ENCODE results near the gene GAL3ST1. TPM values are rescaled to one million over a fixed set of nuclear protein-coding genes. Genes with fewer than 3 reads are reported as not detected.

Gene GAL3ST1
- total and polyA plus RNA-seq, 10 of the 15 experiments (the other 5 are each of a cell fraction or from before 2014, with no cell fraction given): not detected

DNA sequence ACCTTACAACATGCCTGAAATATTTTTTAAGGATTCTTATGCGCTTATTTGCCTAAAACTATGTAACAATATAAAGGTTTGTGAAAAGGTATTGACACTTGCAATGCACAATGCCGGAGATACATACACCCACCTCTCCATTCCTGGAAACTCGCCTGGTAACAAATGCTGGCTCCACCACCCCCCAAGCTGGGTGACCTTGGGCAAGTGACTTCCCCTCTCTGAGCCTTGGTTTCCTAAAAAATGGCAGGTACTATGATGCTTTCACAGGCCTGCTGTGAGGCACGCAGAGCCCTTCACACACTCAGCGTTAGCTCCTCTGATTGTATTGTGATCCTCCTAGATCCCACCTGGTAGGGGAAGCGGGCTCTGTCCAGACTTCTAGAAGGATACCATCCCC lies 2.3 kb downstream of the GAL3ST1 start (continued):
- TF ChIP-seq IKZF2 (IDR thresholded peaks at IDR 0.05) (no peak), IKZF1 (conservative IDR thresholded peaks at IDR 0.05) (no peak), LARP7 (IDR thresholded peaks at IDR 0.05) (no peak)

DNA sequence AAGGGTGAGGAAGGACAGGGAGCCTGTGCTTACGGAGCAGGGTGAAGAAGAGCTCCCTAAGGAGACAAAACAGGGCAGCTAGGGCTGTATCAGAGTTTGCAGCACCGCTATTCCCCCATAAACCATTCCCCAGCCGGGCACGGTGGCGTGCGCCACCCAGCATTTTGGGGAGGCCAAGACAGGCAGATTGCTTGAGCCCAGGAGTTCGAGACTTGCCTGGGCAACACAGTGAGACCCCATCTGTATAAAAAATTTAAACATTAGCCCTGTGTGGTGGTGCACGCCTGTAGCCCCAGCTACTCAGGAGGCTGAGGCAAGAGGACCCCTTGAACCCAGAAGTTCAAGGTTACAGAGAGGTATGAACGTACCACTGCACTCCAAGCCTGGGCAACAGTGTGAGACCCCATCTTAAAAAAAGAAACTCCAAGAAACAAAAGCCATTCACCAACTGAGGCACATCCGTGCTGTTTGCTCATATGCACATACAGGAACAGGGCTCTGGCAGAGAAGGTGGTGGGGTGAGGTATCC lies 4.7 kb downstream of the GAL3ST1 start:
- H3K27me3 ChIP-seq (replicated peaks in 1 of 2; ENCODE audit: control insufficient read depth in 2 of 2, insufficient read depth in 2 of 2, low read length in 1 of 2): no peaks in the 10 kb centered on the region
- intact Hi-C loops (cut with micrococcal nuclease; ENCODE audit: unreplicated experiment): no loop called here
- no peak overlapping the region for H2AFZ ChIP-seq (ENCODE audit: control insufficient read depth, low read depth, low read length)
- BruUV-seq (replicated peaks): no TSS peak
- DNase-seq (ENCODE audit: low read depth, low spot score): no peak
- H3K36me3 ChIP-seq (ENCODE audit: control insufficient read depth in 2 of 2, insufficient read depth in 2 of 2, low read length in 1 of 2): no peaks in the 10 kb centered on the region
- H4K20me1 ChIP-seq (ENCODE audit: control insufficient read depth, insufficient read depth): no peaks in the 10 kb centered on the region; the same call in 1 of the 2 replicates
- no peaks in the 10 kb centered on the region for H3K79me2 ChIP-seq (ENCODE audit: control insufficient read depth, insufficient read depth, low read length)
- no peak overlapping the region for H3K9ac ChIP-seq (ENCODE audit: control insufficient read depth, insufficient read depth, low read length)
- FAIRE-seq: no peak
- ChIA-PET SMC1A (ENCODE audit: uncharacterized antibody, unreplicated experiment) (no interaction called here), CTCF (interaction anchor here (0.5 kb wide), 1 partner anchor 254 kb away, joined by 3 read pairs; no protein-coding TSS in a partner anchor), POLR2A (no interaction called here), RAD21 (ENCODE audit: unreplicated experiment) (no interaction called here)
- H3K4me2 ChIP-seq (ENCODE audit: control insufficient read depth, insufficient read depth): no peak overlapping the region
- H3K4me1 ChIP-seq (ENCODE audit: control insufficient read depth, insufficient read depth, low read length): no peaks in the 10 kb centered on the region
- no peak overlapping the region for H3K4me3 ChIP-seq
- H3K9me3 ChIP-seq (replicated peaks; ENCODE audit: control insufficient read depth, insufficient read depth, low read length): no peaks in the 10 kb centered on the region
- no peak for ATAC-seq
- 22% methylated on average over 10 of the region's 10 CpGs for WGBS (ENCODE audit: insufficient coverage, insufficient replicate concordance, low lambda C conversion rate, missing lambda C conversion rate)
- TF ChIP-seq, protein P1, sequence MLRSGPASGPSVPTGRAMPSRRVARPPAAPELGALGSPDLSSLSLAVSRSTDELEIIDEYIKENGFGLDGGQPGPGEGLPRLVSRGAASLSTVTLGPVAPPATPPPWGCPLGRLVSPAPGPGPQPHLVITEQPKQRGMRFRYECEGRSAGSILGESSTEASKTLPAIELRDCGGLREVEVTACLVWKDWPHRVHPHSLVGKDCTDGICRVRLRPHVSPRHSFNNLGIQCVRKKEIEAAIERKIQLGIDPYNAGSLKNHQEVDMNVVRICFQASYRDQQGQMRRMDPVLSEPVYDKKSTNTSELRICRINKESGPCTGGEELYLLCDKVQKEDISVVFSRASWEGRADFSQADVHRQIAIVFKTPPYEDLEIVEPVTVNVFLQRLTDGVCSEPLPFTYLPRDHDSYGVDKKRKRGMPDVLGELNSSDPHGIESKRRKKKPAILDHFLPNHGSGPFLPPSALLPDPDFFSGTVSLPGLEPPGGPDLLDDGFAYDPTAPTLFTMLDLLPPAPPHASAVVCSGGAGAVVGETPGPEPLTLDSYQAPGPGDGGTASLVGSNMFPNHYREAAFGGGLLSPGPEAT (IDR thresholded peaks at IDR 0.05; ENCODE audit: low read depth): no peak
- no peak for TF ChIP-seq SIX5 (IDR thresholded peaks at IDR 0.05; ENCODE audit: low read depth, low read length, severe bottlenecking)
- TF ChIP-seq, protein P2, sequence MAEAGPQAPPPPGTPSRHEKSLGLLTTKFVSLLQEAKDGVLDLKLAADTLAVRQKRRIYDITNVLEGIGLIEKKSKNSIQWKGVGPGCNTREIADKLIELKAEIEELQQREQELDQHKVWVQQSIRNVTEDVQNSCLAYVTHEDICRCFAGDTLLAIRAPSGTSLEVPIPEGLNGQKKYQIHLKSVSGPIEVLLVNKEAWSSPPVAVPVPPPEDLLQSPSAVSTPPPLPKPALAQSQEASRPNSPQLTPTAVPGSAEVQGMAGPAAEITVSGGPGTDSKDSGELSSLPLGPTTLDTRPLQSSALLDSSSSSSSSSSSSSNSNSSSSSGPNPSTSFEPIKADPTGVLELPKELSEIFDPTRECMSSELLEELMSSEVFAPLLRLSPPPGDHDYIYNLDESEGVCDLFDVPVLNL (IDR thresholded peaks at IDR 0.05; ENCODE audit: low read depth, low read length): no peak
- TF ChIP-seq KLF5 (IDR thresholded peaks at IDR 0.05; ENCODE audit: partially characterized antibody): no peak
- no peak for TF ChIP-seq MEF2A (IDR thresholded peaks at IDR 0.05; ENCODE audit: insufficient read depth, low read depth, low read length)
- TF ChIP-seq EZH2 (IDR thresholded peaks at IDR 0.05; ENCODE audit: borderline replicate concordance, control insufficient read depth, low read depth, low read length): no peak
- TF ChIP-seq, protein P3, sequence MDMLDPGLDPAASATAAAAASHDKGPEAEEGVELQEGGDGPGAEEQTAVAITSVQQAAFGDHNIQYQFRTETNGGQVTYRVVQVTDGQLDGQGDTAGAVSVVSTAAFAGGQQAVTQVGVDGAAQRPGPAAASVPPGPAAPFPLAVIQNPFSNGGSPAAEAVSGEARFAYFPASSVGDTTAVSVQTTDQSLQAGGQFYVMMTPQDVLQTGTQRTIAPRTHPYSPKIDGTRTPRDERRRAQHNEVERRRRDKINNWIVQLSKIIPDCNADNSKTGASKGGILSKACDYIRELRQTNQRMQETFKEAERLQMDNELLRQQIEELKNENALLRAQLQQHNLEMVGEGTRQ (IDR thresholded peaks at IDR 0.05; ENCODE audit: borderline replicate concordance, low read depth, low read length): no peak
- no peak for TF ChIP-seq HDGF (IDR thresholded peaks at IDR 0.05)
- no peak overlapping the region for H3K27ac ChIP-seq (ENCODE audit: control insufficient read depth, insufficient read depth)
- in situ Hi-C loops (cut with MboI): no loop called here

All from GM12878 (cell line).